ENCODE data around the gene GRM8.
"Not testable (repeated sequence)": the region's sequence is repeated elsewhere in the genome, so short reads cannot be mapped to it uniquely, and the experiment has no call there.

DNA sequence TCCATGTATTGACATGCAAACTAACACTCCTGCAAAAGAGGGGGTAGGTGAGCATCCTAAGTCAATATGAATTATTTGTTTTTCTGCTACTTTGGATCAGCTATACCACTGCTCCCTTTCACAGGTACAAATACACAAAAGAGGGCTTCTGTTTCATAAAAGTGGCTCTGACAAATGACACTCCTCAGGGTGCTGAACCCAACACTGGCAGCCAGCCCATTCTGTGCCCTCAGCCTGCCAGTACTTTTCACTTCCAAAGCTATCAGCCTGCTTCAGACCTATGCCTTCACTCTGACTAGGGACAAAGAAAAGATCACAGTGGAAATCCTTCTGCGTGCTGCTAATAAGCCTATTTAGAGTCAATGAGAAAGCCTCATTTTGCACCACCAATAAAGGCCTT is 364.8 kb downstream of the GRM8 start:
- TF ChIP-seq, protein P1, sequence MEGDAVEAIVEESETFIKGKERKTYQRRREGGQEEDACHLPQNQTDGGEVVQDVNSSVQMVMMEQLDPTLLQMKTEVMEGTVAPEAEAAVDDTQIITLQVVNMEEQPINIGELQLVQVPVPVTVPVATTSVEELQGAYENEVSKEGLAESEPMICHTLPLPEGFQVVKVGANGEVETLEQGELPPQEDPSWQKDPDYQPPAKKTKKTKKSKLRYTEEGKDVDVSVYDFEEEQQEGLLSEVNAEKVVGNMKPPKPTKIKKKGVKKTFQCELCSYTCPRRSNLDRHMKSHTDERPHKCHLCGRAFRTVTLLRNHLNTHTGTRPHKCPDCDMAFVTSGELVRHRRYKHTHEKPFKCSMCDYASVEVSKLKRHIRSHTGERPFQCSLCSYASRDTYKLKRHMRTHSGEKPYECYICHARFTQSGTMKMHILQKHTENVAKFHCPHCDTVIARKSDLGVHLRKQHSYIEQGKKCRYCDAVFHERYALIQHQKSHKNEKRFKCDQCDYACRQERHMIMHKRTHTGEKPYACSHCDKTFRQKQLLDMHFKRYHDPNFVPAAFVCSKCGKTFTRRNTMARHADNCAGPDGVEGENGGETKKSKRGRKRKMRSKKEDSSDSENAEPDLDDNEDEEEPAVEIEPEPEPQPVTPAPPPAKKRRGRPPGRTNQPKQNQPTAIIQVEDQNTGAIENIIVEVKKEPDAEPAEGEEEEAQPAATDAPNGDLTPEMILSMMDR (conservative IDR thresholded peaks at IDR 0.05) = not testable (repeated sequence)
- not testable (repeated sequence) for TF ChIP-seq ZFX (IDR thresholded peaks at IDR 0.05)
